ENCODE results near the gene TRIM72.
"Not testable (repeated sequence)": the region's sequence is repeated elsewhere in the genome, so short reads cannot be mapped to it uniquely, and the experiment has no call there.

Gene TRIM72

GRCh38 chr16:31191697-31192428, 22.1 kb upstream of the TRIM72 start:
- H3K9me3 ChIP-seq (ENCODE audit: control insufficient read depth, insufficient read depth, low read length), result no peaks in the 10 kb centered on the region
- H3K4me3 ChIP-seq (ENCODE audit: low read depth, low read length), result no peak overlapping the region
- H3K4me1 ChIP-seq (ENCODE audit: control insufficient read depth, insufficient read depth, low read length), result no peaks in the 10 kb centered on the region
- no peak overlapping the region for H3K27ac ChIP-seq (ENCODE audit: low read depth, low read length)
- peaks cover 98% of the 10 kb centered on the region for H3K36me3 ChIP-seq (ENCODE audit: control insufficient read depth, insufficient read depth, low read length)
- H3K9ac ChIP-seq (ENCODE audit: low read depth, low read length), result no peak overlapping the region
- no peaks in the 10 kb centered on the region for H3K27me3 ChIP-seq (ENCODE audit: control insufficient read depth, insufficient read depth, low read length)

- H3K36me3 ChIP-seq (ENCODE audit: control insufficient read depth, insufficient read depth, low read length), result peaks cover 92% of the 10 kb centered on the region
- H3K9ac ChIP-seq (ENCODE audit: low read depth, low read length), result no peak overlapping the region
- H3K4me1 ChIP-seq (ENCODE audit: control insufficient read depth, insufficient read depth, low read length), result no peaks in the 10 kb centered on the region
- no peaks in the 10 kb centered on the region for H3K9me3 ChIP-seq (ENCODE audit: control insufficient read depth, insufficient read depth, low read length)
- H3K27me3 ChIP-seq (ENCODE audit: control insufficient read depth, insufficient read depth, low read length), result no peaks in the 10 kb centered on the region
- H3K27ac ChIP-seq (ENCODE audit: low read depth, low read length), result no peak overlapping the region
- no peak overlapping the region for H3K4me3 ChIP-seq (ENCODE audit: low read depth, low read length)
Measured at GRCh38 chr16:31192856-31193642, 20.9 kb upstream of the TRIM72 start.

- Histone ChIP-seq H3K27ac (ENCODE audit: low read depth, low read length) (no peak overlapping the region), H3K4me1 (ENCODE audit: control insufficient read depth, insufficient read depth, low read length) (no peaks in the 10 kb centered on the region), H3K9me3 (ENCODE audit: control insufficient read depth, insufficient read depth, low read length) (no peaks in the 10 kb centered on the region), H3K4me3 (ENCODE audit: low read depth, low read length) (no peak overlapping the region), H3K27me3 (ENCODE audit: control insufficient read depth, insufficient read depth, low read length) (no peaks in the 10 kb centered on the region), H3K9ac (ENCODE audit: low read depth, low read length) (no peak overlapping the region), H3K36me3 (ENCODE audit: control insufficient read depth, insufficient read depth, low read length) (peaks cover 84% of the 10 kb centered on the region)
Measured at GRCh38 chr16:31193874-31194273, 20.0 kb upstream of the TRIM72 start.

- H3K9me3 ChIP-seq (ENCODE audit: control insufficient read depth, insufficient read depth, low read length), result no peaks in the 10 kb centered on the region
- no peak overlapping the region for H3K9ac ChIP-seq (ENCODE audit: low read depth, low read length)
- no peaks in the 10 kb centered on the region for H3K27me3 ChIP-seq (ENCODE audit: control insufficient read depth, insufficient read depth, low read length)
- peaks cover 82% of the 10 kb centered on the region for H3K36me3 ChIP-seq (ENCODE audit: control insufficient read depth, insufficient read depth, low read length)
- H3K4me3 ChIP-seq (ENCODE audit: low read depth, low read length), result no peak overlapping the region
- no peaks in the 10 kb centered on the region for H3K4me1 ChIP-seq (ENCODE audit: control insufficient read depth, insufficient read depth, low read length)
- H3K27ac ChIP-seq (ENCODE audit: low read depth, low read length), result no peak overlapping the region
Measured at GRCh38 chr16:31194898-31195297, 19.0 kb upstream of the TRIM72 start.

- H3K27ac ChIP-seq (ENCODE audit: low read depth, low read length); H3K27me3 ChIP-seq (ENCODE audit: control insufficient read depth, insufficient read depth, low read length); H3K9me3 ChIP-seq (ENCODE audit: control insufficient read depth, insufficient read depth, low read length); H3K4me3 ChIP-seq (ENCODE audit: low read depth, low read length); H3K4me1 ChIP-seq (ENCODE audit: control insufficient read depth, insufficient read depth, low read length); H3K9ac ChIP-seq (ENCODE audit: low read depth, low read length): not testable (repeated sequence)
- H3K36me3 ChIP-seq (ENCODE audit: control insufficient read depth, insufficient read depth, low read length), result peaks cover 72% of the 10 kb centered on the region
Measured at GRCh38 chr16:31195861-31196260, 18.1 kb upstream of the TRIM72 start.

- no peaks in the 10 kb centered on the region for H3K9me3 ChIP-seq (ENCODE audit: control insufficient read depth, insufficient read depth, low read length)
- no peaks in the 10 kb centered on the region for H3K27me3 ChIP-seq (ENCODE audit: control insufficient read depth, insufficient read depth, low read length)
- peaks cover 3% of the 10 kb centered on the region; the same call in 1 of the 2 replicates for H3K4me1 ChIP-seq (ENCODE audit: control insufficient read depth, insufficient read depth, low read length)
- peaks cover 66% of the 10 kb centered on the region for H3K36me3 ChIP-seq (ENCODE audit: control insufficient read depth, insufficient read depth, low read length)
- H3K4me3 ChIP-seq (ENCODE audit: low read depth, low read length), result no peak overlapping the region
- H3K27ac ChIP-seq (ENCODE audit: low read depth, low read length), result no peak overlapping the region
- H3K9ac ChIP-seq (ENCODE audit: low read depth, low read length), result no peak overlapping the region
Measured at GRCh38 chr16:31196324-31197088, 17.4 kb upstream of the TRIM72 start.

- peaks cover 4% of the 10 kb centered on the region for H3K27me3 ChIP-seq (ENCODE audit: control insufficient read depth, insufficient read depth, low read length)
- H3K4me3 ChIP-seq (ENCODE audit: low read depth, low read length), result no peak overlapping the region
- H3K9me3 ChIP-seq (ENCODE audit: control insufficient read depth, insufficient read depth, low read length), result no peaks in the 10 kb centered on the region
- H3K4me1 ChIP-seq (ENCODE audit: control insufficient read depth, insufficient read depth, low read length), result peaks cover 4% of the 10 kb centered on the region; the same call in 1 of the 2 replicates
- no peak overlapping the region for H3K27ac ChIP-seq (ENCODE audit: low read depth, low read length)
- no peak overlapping the region for H3K9ac ChIP-seq (ENCODE audit: low read depth, low read length)
- H3K36me3 ChIP-seq (ENCODE audit: control insufficient read depth, insufficient read depth, low read length), result peaks cover 47% of the 10 kb centered on the region
Measured at GRCh38 chr16:31198207-31198882, 15.6 kb upstream of the TRIM72 start.

GRCh38 chr16:31199430-31200041, 14.4 kb upstream of the TRIM72 start:
- H3K9me3 ChIP-seq (ENCODE audit: control insufficient read depth, insufficient read depth, low read length), result no peaks in the 10 kb centered on the region
- H3K27me3 ChIP-seq (ENCODE audit: control insufficient read depth, insufficient read depth, low read length), result peaks cover 4% of the 10 kb centered on the region
- no peak overlapping the region for H3K4me3 ChIP-seq (ENCODE audit: low read depth, low read length)
- no peak overlapping the region for H3K9ac ChIP-seq (ENCODE audit: low read depth, low read length)
- H3K4me1 ChIP-seq (ENCODE audit: control insufficient read depth, insufficient read depth, low read length), result peaks cover 4% of the 10 kb centered on the region; the same call in 1 of the 2 replicates
- peaks cover 35% of the 10 kb centered on the region for H3K36me3 ChIP-seq (ENCODE audit: control insufficient read depth, insufficient read depth, low read length)
- H3K27ac ChIP-seq (ENCODE audit: low read depth, low read length), result no peak overlapping the region

- not testable (repeated sequence) for H3K4me1 ChIP-seq (ENCODE audit: control insufficient read depth, insufficient read depth, low read length); H3K4me3 ChIP-seq (ENCODE audit: low read depth, low read length); H3K9me3 ChIP-seq (ENCODE audit: control insufficient read depth, insufficient read depth, low read length); H3K27me3 ChIP-seq (ENCODE audit: control insufficient read depth, insufficient read depth, low read length); H3K9ac ChIP-seq (ENCODE audit: low read depth, low read length)
- Histone ChIP-seq H3K27ac (ENCODE audit: low read depth, low read length) (peak overlapping the region; percentile 26), H3K36me3 (ENCODE audit: control insufficient read depth, insufficient read depth, low read length) (peaks cover 30% of the 10 kb centered on the region)
Measured at GRCh38 chr16:31200111-31200510, 13.8 kb upstream of the TRIM72 start.

GRCh38 chr16:31200821-31201568, 12.9 kb upstream of the TRIM72 start:
- Histone ChIP-seq H3K9me3 (ENCODE audit: control insufficient read depth, insufficient read depth, low read length) (no peaks in the 10 kb centered on the region), H3K36me3 (ENCODE audit: control insufficient read depth, insufficient read depth, low read length) (peaks cover 21% of the 10 kb centered on the region), H3K9ac (ENCODE audit: low read depth, low read length) (no peak overlapping the region), H3K27me3 (ENCODE audit: control insufficient read depth, insufficient read depth, low read length) (peaks cover 4% of the 10 kb centered on the region), H3K4me3 (ENCODE audit: low read depth, low read length) (peak overlapping the region; percentile 79), H3K4me1 (ENCODE audit: control insufficient read depth, insufficient read depth, low read length) (peaks cover 4% of the 10 kb centered on the region; the same call in 1 of the 2 replicates), H3K27ac (ENCODE audit: low read depth, low read length) (peak overlapping the region; percentile 26)
